IMR-90 (cell line): Measurements from ENCODE around the gene ANKRD11. TPM values are rescaled to one million over a fixed set of nuclear protein-coding genes. Genes with fewer than 3 reads are reported as not detected.

Experiments used
- ATAC-seq: fragments of 200-7000 bp; cut with Tn5 transposase; 2 replicates; pipeline ENCODE4 v1.9.1; 2020; ENCODE audit warnings: low read depth, mild to moderate bottlenecking, moderate library complexity
- BruUV-seq: library from RNA; stranded (reverse); fragments of 400-500 nt; replicated peaks from 2 replicates; lab custom pipeline; 2021; lab: Mats Ljungman, UMichigan
- CTCF ChIA-PET: fragments of 300-600 bp; formaldehyde crosslinking; extraction: SDS; loops from one replicate; lab custom pipeline; 2021; ENCODE audit warnings: antibody characterized with exemption; lab: Yijun Ruan, JAX
- POLR2A ChIA-PET: fragments of 300-600 bp; sonication (Branson Sonifier 250); formaldehyde crosslinking; loops from one replicate; lab custom pipeline; 2022; ENCODE audit warnings: antibody characterized with exemption; ENCODE audit not compliant: unreplicated experiment; lab: Charles Lee
- DNase-seq: peaks from one replicate; pipeline ENCODE4 v3.0.0; 2013
- H2AFZ ChIP-seq: replicated peaks from 2 replicates; pipeline ENCODE3; 2013; ENCODE audit warnings: low read length, mild to moderate bottlenecking; ENCODE audit not compliant: poor library complexity
- H2AK5ac ChIP-seq: 2 replicates; pipeline ENCODE4 v1.6.1; 2013; ENCODE audit warnings: low read depth, low read length, inconsistent platforms
- H2AK9ac ChIP-seq: replicated peaks from 2 replicates; pipeline ENCODE3; 2013; ENCODE audit warnings: mild to moderate bottlenecking, low read depth, low read length, moderate library complexity; ENCODE audit not compliant: poor library complexity
- H2BK120ac ChIP-seq: 2 replicates; pipeline ENCODE4 v1.6.1; 2013; ENCODE audit warnings: low read depth, low read length, inconsistent platforms
- H2BK15ac ChIP-seq: 3 replicates; pipeline ENCODE4 v1.6.1; 2013; ENCODE audit warnings: low read depth, low read length, inconsistent platforms
- H2BK20ac ChIP-seq: 2 replicates; pipeline ENCODE4 v1.6.1; 2013; ENCODE audit warnings: low read depth, mild to moderate bottlenecking, inconsistent platforms, low read length, moderate library complexity
- H2BK5ac ChIP-seq: 2 replicates; pipeline ENCODE4 v1.6.1; 2013; ENCODE audit warnings: mild to moderate bottlenecking, low read depth, low read length, inconsistent platforms; ENCODE audit not compliant: poor library complexity, severe bottlenecking
- H3K14ac ChIP-seq: replicated peaks from 2 replicates; pipeline ENCODE4 v1.6.1; 2013; ENCODE audit warnings: low read depth, low read length, inconsistent platforms
- H3K18ac ChIP-seq: 2 replicates; pipeline ENCODE4 v1.6.1; 2013; ENCODE audit warnings: low read depth, low read length, control low read depth
- H3K23ac ChIP-seq: 2 replicates; pipeline ENCODE4 v1.6.1; 2013; ENCODE audit warnings: low read depth, low read length, inconsistent platforms
- H3K27ac ChIP-seq: 2 replicates; pipeline ENCODE4 v1.5.1; 2013; ENCODE audit warnings: mild to moderate bottlenecking, control low read depth, low read length; ENCODE audit not compliant: insufficient read depth
- H3K27me3 ChIP-seq: 2 replicates; pipeline ENCODE4 v1.6.1; 2013; ENCODE audit warnings: low read length; ENCODE audit not compliant: control insufficient read depth, insufficient read depth
- H3K36me3 ChIP-seq: 2 replicates; pipeline ENCODE4 v1.6.1; 2013; ENCODE audit warnings: low read length, mixed read lengths; ENCODE audit not compliant: control insufficient read depth, insufficient read depth
- H3K4ac ChIP-seq: 2 replicates; pipeline ENCODE4 v1.6.1; 2013; ENCODE audit warnings: low read depth, low read length, inconsistent platforms
- H3K4me1 ChIP-seq: 2 replicates; pipeline ENCODE4 v1.6.1; 2013; ENCODE audit warnings: low read length, mixed read lengths; ENCODE audit not compliant: control insufficient read depth, insufficient read depth
- H3K4me2 ChIP-seq: 2 replicates; pipeline ENCODE4 v1.6.1; 2013; ENCODE audit warnings: low read depth, mild to moderate bottlenecking, control low read depth, low read length, moderate library complexity
- H3K4me3 ChIP-seq: 2 replicates; pipeline ENCODE4 v1.5.1; 2013; ENCODE audit warnings: low read depth, mild to moderate bottlenecking, control low read depth, low read length, moderate library complexity; ENCODE audit not compliant: insufficient read depth
- H3K56ac ChIP-seq: 2 replicates; pipeline ENCODE4 v1.6.1; 2013; ENCODE audit warnings: low read length, inconsistent platforms; ENCODE audit not compliant: insufficient read depth; ENCODE audit errors: extremely low read depth
- H3K79me1 ChIP-seq, 2 experiments: 2 replicates each; pipeline ENCODE4 v1.6.1; 2013; ENCODE audit warnings: low read length in 2 of 2, inconsistent platforms in 1 of 2, low read depth in 1 of 2
- H3K9ac ChIP-seq: 2 replicates; pipeline ENCODE4 v1.6.1; 2013; ENCODE audit warnings: low read depth, low read length, control low read depth
- H3K9me1 ChIP-seq: 2 replicates; pipeline ENCODE4 v1.6.1; 2013; ENCODE audit warnings: low read length, inconsistent platforms; ENCODE audit not compliant: insufficient read depth
- H3K9me3 ChIP-seq: 2 replicates; pipeline ENCODE4 v1.6.1; 2013; ENCODE audit warnings: low read length; ENCODE audit not compliant: control insufficient read depth, insufficient read depth
- H4K20me1 ChIP-seq: 2 replicates; pipeline ENCODE4 v1.6.1; 2013; ENCODE audit warnings: low read length, inconsistent platforms; ENCODE audit not compliant: insufficient read depth
- H4K5ac ChIP-seq: 2 replicates; pipeline ENCODE4 v1.6.1; 2013; ENCODE audit warnings: mild to moderate bottlenecking, low read depth, low read length, control low read depth
- H4K8ac ChIP-seq, 2 experiments: 2 replicates each; pipeline ENCODE4 v1.6.1; 2013; ENCODE audit warnings: low read depth in 2 of 2, low read length in 2 of 2, control low read depth in 1 of 2, inconsistent platforms in 1 of 2
- H4K91ac ChIP-seq: 2 replicates; pipeline ENCODE4 v1.6.1; 2013; ENCODE audit warnings: low read depth, low read length, inconsistent platforms; ENCODE audit not compliant: insufficient read depth
- BHLHE40 ChIP-seq: fragments of 150-350 bp; IDR thresholded peaks from 2 replicates; pipeline ENCODE4 v1.6.1; 2016; ENCODE audit warnings: mild to moderate bottlenecking, low read depth, low read length
- CEBPB ChIP-seq: IDR thresholded peaks from 2 replicates; pipeline ENCODE4 v1.6.1; 2012; ENCODE audit warnings: low read depth, low read length, improper control_type of control experiment
- CHD1 ChIP-seq: IDR thresholded peaks from 2 replicates; pipeline ENCODE4 v1.6.1; 2012; ENCODE audit warnings: low read depth, low read length, improper control_type of control experiment
- CTCF ChIP-seq: conservative IDR thresholded peaks from 2 replicates; pipeline ENCODE4 v1.5.1; 2012; ENCODE audit warnings: mild to moderate bottlenecking, low read depth, low read length, improper control_type of control experiment
- ELK1 ChIP-seq: fragments of 150-350 bp; IDR thresholded peaks from 2 replicates; pipeline ENCODE4 v1.6.1; 2016; ENCODE audit warnings: low read depth, mild to moderate bottlenecking, low read length, moderate library complexity, borderline replicate concordance
- FOS ChIP-seq: fragments of 150-350 bp; IDR thresholded peaks from 2 replicates; pipeline ENCODE4 v1.6.1; 2016; ENCODE audit warnings: low read depth, low read length
- MAFK ChIP-seq: IDR thresholded peaks from 2 replicates; pipeline ENCODE4 v1.6.1; 2012; ENCODE audit warnings: low read depth, low read length, improper control_type of control experiment
- MAZ ChIP-seq: IDR thresholded peaks from 2 replicates; pipeline ENCODE4 v1.6.1; 2012; ENCODE audit warnings: low read depth, mild to moderate bottlenecking, low read length, improper control_type of control experiment, moderate library complexity, borderline replicate concordance
- MXI1 ChIP-seq: IDR thresholded peaks from 2 replicates; pipeline ENCODE4 v1.6.1; 2012; ENCODE audit warnings: low read depth, mild to moderate bottlenecking, low read length, moderate library complexity, borderline replicate concordance
- NFE2L2 ChIP-seq: fragments of 150-350 bp; IDR thresholded peaks from 2 replicates; pipeline ENCODE4 v1.6.1; 2016; ENCODE audit warnings: low read depth, mild to moderate bottlenecking, low read length
- POLR2A ChIP-seq: IDR thresholded peaks from 2 replicates; pipeline ENCODE4 v1.6.1; 2012; ENCODE audit warnings: mild to moderate bottlenecking, low read depth, low read length
- RAD21 ChIP-seq: IDR thresholded peaks from 2 replicates; pipeline ENCODE4 v1.6.1; 2012; ENCODE audit warnings: low read length, improper control_type of control experiment
- RCOR1 ChIP-seq: IDR thresholded peaks from 2 replicates; pipeline ENCODE4 v1.6.1; 2012; ENCODE audit warnings: mild to moderate bottlenecking, low read length, improper control_type of control experiment; ENCODE audit not compliant: insufficient replicate concordance
- RFX5 ChIP-seq: IDR thresholded peaks from 2 replicates; pipeline ENCODE4 v1.8.0; 2012; ENCODE audit warnings: low read depth, mild to moderate bottlenecking, low read length, moderate library complexity
- SMC3 ChIP-seq: fragments of 150-350 bp; IDR thresholded peaks from 2 replicates; pipeline ENCODE4 v1.6.1; 2016; ENCODE audit warnings: low read depth, mild to moderate bottlenecking, antibody characterized with exemption, low read length, moderate library complexity
- USF2 ChIP-seq: fragments of 150-350 bp; IDR thresholded peaks from 2 replicates; pipeline ENCODE4 v1.6.1; 2017; ENCODE audit warnings: mild to moderate bottlenecking, antibody characterized with exemption, low read length, low read depth
- WGBS, 2 experiments: methylation state at CpG; one replicate each; pipeline versions ENCODE4 v1.1.5 to v1.1.7; 2013; ENCODE audit warnings: missing lambda C conversion rate in 2 of 2; ENCODE audit not compliant: insufficient read length in 1 of 2; ENCODE audit errors: extremely low coverage in 2 of 2; 5-methylcytosine and 5-hydroxymethylcytosine counted together
- dilution Hi-C: fragments of 300-500 bp; cut with HindIII; formaldehyde crosslinking; loops from one replicate; pipeline ENCODE4 v1.14.3; 2018; ENCODE audit warnings: low sequenced_read_pairs; ENCODE audit not compliant: unreplicated experiment
- in situ Hi-C: fragments of 300-500 bp; cut with MboI; formaldehyde crosslinking; loops from 3 replicates; pipeline ENCODE4 v1.14.3; 2019; ENCODE audit warnings: low sequenced_read_pairs, inconsistent platforms, mixed read lengths
- intact Hi-C: fragments of 100-400 bp; cut with micrococcal nuclease; formaldehyde crosslinking; loops from 2 replicates; pipeline ENCODE4 v1.10.0; 2022
- polyA plus RNA-seq, 3 experiments: library from polyadenylated mRNA; depleted of rRNA; stranded (reverse); fragments of >200 nt; gene quantifications; 2 replicates each; pipeline ENCODE4 v1.2.3, GENCODE V29; 2012; ENCODE audit warnings: low replicate concordance in 1 of 3
- total RNA-seq: library from RNA; depleted of rRNA; stranded (reverse); fragments of >200 nt; gene quantifications from 2 replicates; pipeline ENCODE4 v1.2.3, GENCODE V29; 2012

ANKRD11 gene
- total and polyA plus RNA-seq, 2 of the 4 experiments (the other 2 are of a cell fraction), result 46.8 to 71.9 TPM

- no peak overlapping the region for H2AK5ac ChIP-seq
- no peaks in the 10 kb centered on the region; the same call in 1 of the 2 replicates for H3K9me1 ChIP-seq
- peak overlapping the region; percentile 42 for H2AK9ac ChIP-seq
- H3K36me3 ChIP-seq, result peaks cover 72% of the 10 kb centered on the region
- no TSS peak for BruUV-seq
- no peaks in the 10 kb centered on the region for H3K4me1 ChIP-seq
- H2BK20ac ChIP-seq, result no peak overlapping the region
- ChIA-PET CTCF (no interaction called here), POLR2A (no interaction called here)
- no peak overlapping the region for H3K14ac ChIP-seq
- H4K8ac ChIP-seq, result no peak overlapping the region
- ATAC-seq (no peak), DNase-seq (no peak)
- intact Hi-C loops (no loop called here), in situ Hi-C loops (no loop called here), dilution Hi-C loops (no loop called here)
- no peak overlapping the region for H3K27ac ChIP-seq
- no peak overlapping the region for H3K4ac ChIP-seq
- H2BK15ac ChIP-seq, result no peak overlapping the region
- H3K23ac ChIP-seq, result no peak overlapping the region
- no peak overlapping the region for H4K91ac ChIP-seq
- no peak overlapping the region for H3K56ac ChIP-seq
- H4K5ac ChIP-seq, result no peak overlapping the region
- 95% methylated on average over 24 of the region's 32 CpGs; no CpG with 5 or more reads in 1 of the 2 experiments for WGBS, 2 experiments
- no peak overlapping the region for H2BK120ac ChIP-seq
- peaks cover 12 to 62% of the 10 kb centered on the region in 2 experiments for H3K79me1 ChIP-seq
- TF ChIP-seq BHLHE40, result no peak
- TF ChIP-seq ELK1, result no peak
- TF ChIP-seq CEBPB, result no peak
- no peak for TF ChIP-seq RAD21
- TF ChIP-seq SMC3, result no peak
- no peak for TF ChIP-seq MAZ
- no peak for TF ChIP-seq POLR2A
- no peak for TF ChIP-seq RCOR1
- TF ChIP-seq MXI1, result no peak
- TF ChIP-seq RFX5, result no peak
- TF ChIP-seq FOS, result no peak
- TF ChIP-seq NFE2L2, result no peak
- no peak for TF ChIP-seq MAFK
- TF ChIP-seq CTCF, result no peak
- TF ChIP-seq USF2, result no peak
- TF ChIP-seq CHD1, result no peak
- peaks cover 29% of the 10 kb centered on the region for H4K20me1 ChIP-seq
- H3K4me3 ChIP-seq, result no peak overlapping the region
- no peak overlapping the region for H2BK5ac ChIP-seq
- H3K9me3 ChIP-seq, result no peaks in the 10 kb centered on the region
- H3K9ac ChIP-seq, result no peak overlapping the region
- no peak overlapping the region for H3K4me2 ChIP-seq
- H2AFZ ChIP-seq, result no peak overlapping the region
- no peak overlapping the region for H3K18ac ChIP-seq
- no peaks in the 10 kb centered on the region for H3K27me3 ChIP-seq
Observed at GRCh38 chr16:89270666-89271345, 219.6 kb downstream of the ANKRD11 start.
